ENCODE results near the gene UBL4A.

The UBL4A gene

GRCh38 chrX:154481911-154482601, 4.4 kb downstream of the UBL4A start:
- no peak overlapping the region for H3K4me3 ChIP-seq (replicated peaks; ENCODE audit: insufficient read depth, low read length)
- H3K27me3 ChIP-seq (ENCODE audit: insufficient read depth, poor library complexity, severe bottlenecking), result no peaks in the 10 kb centered on the region
- no peak overlapping the region for H3K27ac ChIP-seq (replicated peaks)
- TF ChIP-seq REST (IDR thresholded peaks at IDR 0.05; ENCODE audit: insufficient replicate concordance, low read depth) (no peak), GABPA (IDR thresholded peaks at IDR 0.05; ENCODE audit: low read depth) (no peak), POLR2AphosphoS5 (IDR thresholded peaks at IDR 0.05; ENCODE audit: low read depth) (no peak), CTCF (IDR thresholded peaks at IDR 0.05; ENCODE audit: insufficient read depth, low read length) (no peak)
- no peak for DNase-seq (ENCODE audit: low read depth in 1 of 2, low spot score in 1 of 2)

GRCh38 chrX:154481195-154481594, 5.2 kb downstream of the UBL4A start:
- TF ChIP-seq POLR2AphosphoS5 (IDR thresholded peaks at IDR 0.05; ENCODE audit: low read depth), result no peak
- TF ChIP-seq REST (IDR thresholded peaks at IDR 0.05; ENCODE audit: insufficient replicate concordance, low read depth), result no peak
- no peak for TF ChIP-seq SPI1 (IDR thresholded peaks at IDR 0.05; ENCODE audit: borderline replicate concordance, low read depth)
- TF ChIP-seq CTCF (IDR thresholded peaks at IDR 0.05; ENCODE audit: insufficient read depth, low read length), result no peak
- TF ChIP-seq GABPA (IDR thresholded peaks at IDR 0.05; ENCODE audit: low read depth), result no peak
- Histone ChIP-seq H3K27ac (replicated peaks) (no peak overlapping the region), H3K27me3 (ENCODE audit: insufficient read depth, poor library complexity, severe bottlenecking) (no peaks in the 10 kb centered on the region)

GRCh38 chrX:154478728-154479622, 7.4 kb downstream of the UBL4A start, which contains the start of gene LAGE3:
LAGE3 (minus strand) TSS chrX:154479281; CDS start chrX:154478915, 366 bp downstream.
- no peaks in the 10 kb centered on the region for H3K27me3 ChIP-seq (ENCODE audit: insufficient read depth, poor library complexity, severe bottlenecking)

More at GRCh38 chrX:154481195-154481594, 5.2 kb downstream of the UBL4A start:
- no peak overlapping the region for H3K4me3 ChIP-seq (replicated peaks; ENCODE audit: insufficient read depth, low read length)
- no peak for DNase-seq (ENCODE audit: low read depth in 1 of 2, low spot score in 1 of 2)

GRCh38 chrX:154477891-154478477, 8.4 kb downstream of the UBL4A start:
- Histone ChIP-seq H3K27ac (replicated peaks) (peak overlapping the region; percentile 36; the same call in 1 of the 2 replicates), H3K4me3 (replicated peaks; ENCODE audit: insufficient read depth, low read length) (peak overlapping the region; percentile 63), H3K27me3 (ENCODE audit: insufficient read depth, poor library complexity, severe bottlenecking) (no peaks in the 10 kb centered on the region)
- no peak for DNase-seq (ENCODE audit: low read depth in 1 of 2, low spot score in 1 of 2)
- no peak for TF ChIP-seq REST (IDR thresholded peaks at IDR 0.05; ENCODE audit: insufficient replicate concordance, low read depth)
- no peak for TF ChIP-seq CTCF (IDR thresholded peaks at IDR 0.05; ENCODE audit: insufficient read depth, low read length)
- TF ChIP-seq GABPA (IDR thresholded peaks at IDR 0.05; ENCODE audit: low read depth), result no peak
- TF ChIP-seq POLR2AphosphoS5 (IDR thresholded peaks at IDR 0.05; ENCODE audit: low read depth), result no peak
- no peak for TF ChIP-seq SPI1 (IDR thresholded peaks at IDR 0.05; ENCODE audit: borderline replicate concordance, low read depth)

More at GRCh38 chrX:154478728-154479622, 7.4 kb downstream of the UBL4A start, which contains the start of gene LAGE3:
- no peak for TF ChIP-seq SPI1 (IDR thresholded peaks at IDR 0.05; ENCODE audit: borderline replicate concordance, low read depth)
- peak; percentile 55; the same call in 1 of the 2 replicates for TF ChIP-seq POLR2AphosphoS5 (IDR thresholded peaks at IDR 0.05; ENCODE audit: low read depth)
- DNase-seq (ENCODE audit: low read depth in 1 of 2, low spot score in 1 of 2), result peak; percentile 78 to 88
- peak within 1 kb of the TSS; percentile 63 for H3K4me3 ChIP-seq (replicated peaks; ENCODE audit: insufficient read depth, low read length)
- H3K27ac ChIP-seq (replicated peaks), result peak within 1 kb of the TSS; percentile 92
